ENCODE results near the gene PRKCQ.
"Not testable (repeated sequence)": the region's sequence is repeated elsewhere in the genome, so short reads cannot be mapped to it uniquely, and the experiment has no call there.

Gene PRKCQ

GRCh38 chr10:6487920-6488319, 92.2 kb downstream of the PRKCQ start:
- DNase-seq: no peak

GRCh38 chr10:6486309-6486708, 93.8 kb downstream of the PRKCQ start:
- no peak for DNase-seq

GRCh38 chr10:6482737-6483357, 97.2 kb downstream of the PRKCQ start:
- no peak for DNase-seq

GRCh38 chr10:6478722-6479121, 101.4 kb downstream of the PRKCQ start:
- DNase-seq: no peak

- no peak for DNase-seq
Observed at GRCh38 chr10:6476989-6477388, 103.1 kb downstream of the PRKCQ start.

- DNase-seq: no peak
Observed at GRCh38 chr10:6474871-6475270, 105.2 kb downstream of the PRKCQ start.

GRCh38 chr10:6473901-6474370, 106.1 kb downstream of the PRKCQ start:
- DNase-seq: no peak

- no peak for DNase-seq
Observed at GRCh38 chr10:6473430-6473829, 106.6 kb downstream of the PRKCQ start.

- DNase-seq: not testable (repeated sequence)
Observed at GRCh38 chr10:6472710-6473005, 107.4 kb downstream of the PRKCQ start.

- DNase-seq: no peak
Observed at GRCh38 chr10:6470894-6471618, 109.0 kb downstream of the PRKCQ start.

- DNase-seq: no peak
Observed at GRCh38 chr10:6469661-6470060, 110.4 kb downstream of the PRKCQ start.

- no peak for DNase-seq
Observed at GRCh38 chr10:6465854-6466601, 114.0 kb downstream of the PRKCQ start.

- DNase-seq: no peak
Observed at GRCh38 chr10:6465437-6465836, 114.6 kb downstream of the PRKCQ start.

GRCh38 chr10:6464862-6465430, 115.1 kb downstream of the PRKCQ start:
- DNase-seq: no peak

- DNase-seq: no peak
Observed at GRCh38 chr10:6463366-6463765, 116.7 kb downstream of the PRKCQ start.

- no peak for DNase-seq
Observed at GRCh38 chr10:6461961-6462360, 118.1 kb downstream of the PRKCQ start.

- no peak for DNase-seq
Observed at GRCh38 chr10:6460861-6461409, 119.1 kb downstream of the PRKCQ start.

GRCh38 chr10:6458814-6459213, 121.3 kb downstream of the PRKCQ start:
- no peak for DNase-seq

GRCh38 chr10:6457376-6457775, 122.7 kb downstream of the PRKCQ start:
- no peak for DNase-seq

- DNase-seq: no peak
Observed at GRCh38 chr10:6456067-6456466, 124.0 kb downstream of the PRKCQ start.

- no peak for DNase-seq
Observed at GRCh38 chr10:6455592-6455991, 124.5 kb downstream of the PRKCQ start.

- DNase-seq: no peak
Observed at GRCh38 chr10:6446711-6447110, 133.4 kb downstream of the PRKCQ start.

- peak; percentile 48 for DNase-seq
Observed at GRCh38 chr10:6445671-6446316, 134.3 kb downstream of the PRKCQ start.

All from CD4-positive, alpha-beta T cell treated with Interferon gamma for 1 hour (primary cell).